K562 (cell line): ENCODE data around the gene WDR18. TPM values are rescaled to one million over a fixed set of nuclear protein-coding genes. Genes with fewer than 3 reads are reported as not detected.

Experiments used
- BCOR ChIP-seq: fragments of 450-650 bp; IDR thresholded peaks from 2 replicates; pipeline ENCODE4 v1.6.1; 2016
- C11orf30 ChIP-seq: fragments of 450-650 bp; IDR thresholded peaks from 2 replicates; pipeline ENCODE4 v1.6.1; 2016; ENCODE audit warnings: low read depth, mild to moderate bottlenecking
- CBX2 ChIP-seq: fragments of 200-600 bp; sonication (generic); IDR thresholded peaks from one replicate; pipeline ENCODE4 v1.6.1; 2012; ENCODE audit warnings: mild to moderate bottlenecking, low read length, inconsistent platforms; ENCODE audit not compliant: insufficient read depth, poor library complexity, severe bottlenecking
- HDAC8 ChIP-seq: fragments of 450-650 bp; IDR thresholded peaks from 2 replicates; pipeline ENCODE4 v1.6.1; 2016; ENCODE audit warnings: mild to moderate bottlenecking, missing genetic modification characterization, moderate library complexity, missing compliant biosample characterization
- MYNN ChIP-seq, 2 experiments: sonication (generic); formaldehyde crosslinking in 1 of 2; IDR thresholded peaks; 2 replicates each; pipeline versions ENCODE4 v1.5.0 to v1.6.1; 2016 to 2020; ENCODE audit warnings: antibody characterized with exemption in 1 of 2, missing genetic modification reagents in 1 of 2
- NCOR1 ChIP-seq: fragments of 450-650 bp; IDR thresholded peaks from 2 replicates; pipeline ENCODE4 v1.6.1; 2016; ENCODE audit warnings: mild to moderate bottlenecking, moderate library complexity
- NONO ChIP-seq, 2 experiments: fragments of 200-400 bp in 1 of 2; fragments of 450-650 bp in 1 of 2; formaldehyde crosslinking in 1 of 2; IDR thresholded peaks; 2 replicates each; pipeline ENCODE4 v1.6.1; 2017; ENCODE audit warnings: low read depth in 2 of 2, mild to moderate bottlenecking in 2 of 2, moderate library complexity in 2 of 2, low read length in 1 of 2
- PHF8 ChIP-seq: fragments of 200-600 bp; sonication (generic); IDR thresholded peaks from 2 replicates; pipeline ENCODE4 v1.6.1; 2012; ENCODE audit warnings: mixed run types, mild to moderate bottlenecking, inconsistent platforms, low read length, moderate library complexity, borderline replicate concordance
- RNF219 ChIP-seq: fragments of 250-450 bp; sonication (Bioruptor Pico); IDR thresholded peaks from 2 replicates; pipeline ENCODE4 v1.5.0; 2022; ENCODE audit warnings: mild to moderate bottlenecking
- SRSF3 ChIP-seq: fragments of 200-400 bp; formaldehyde crosslinking; IDR thresholded peaks from 2 replicates; pipeline ENCODE4 v1.6.1; 2016; ENCODE audit warnings: mild to moderate bottlenecking, low read length, moderate library complexity; ENCODE audit not compliant: insufficient read depth
- SRSF9 ChIP-seq: fragments of 200-400 bp; formaldehyde crosslinking; IDR thresholded peaks from 2 replicates; pipeline ENCODE4 v1.6.1; 2017; ENCODE audit warnings: low read depth, low read length, borderline replicate concordance
- SUPT5H ChIP-seq: fragments of 450-650 bp; IDR thresholded peaks from 2 replicates; pipeline ENCODE4 v1.6.1; 2016
- TCF7 ChIP-seq: sonication (generic); IDR thresholded peaks from 2 replicates; pipeline ENCODE4 v1.6.1; 2016; ENCODE audit warnings: antibody characterized with exemption, borderline replicate concordance
- TFAP4 ChIP-seq: sonication (generic); formaldehyde crosslinking; IDR thresholded peaks from 2 replicates; pipeline ENCODE4 v1.8.0; 2022; ENCODE audit warnings: missing genetic modification reagents, mild to moderate bottlenecking, moderate library complexity, borderline replicate concordance
- YY1 ChIP-seq, 3 experiments: IDR thresholded peaks; 2 replicates each; pipeline ENCODE4 v1.6.1; 2011; ENCODE audit warnings: low read length in 2 of 3, mild to moderate bottlenecking in 2 of 3, moderate library complexity in 2 of 3, borderline replicate concordance in 1 of 3, control low read depth in 1 of 3, low read depth in 1 of 3; ENCODE audit not compliant: insufficient read depth in 3 of 3, insufficient replicate concordance in 2 of 3, control insufficient read depth in 1 of 3, insufficient read length in 1 of 3; ENCODE audit errors: extremely low read depth in 1 of 3
- ZMIZ1 ChIP-seq, 2 experiments: fragments of 150-350 bp in 1 of 2; IDR thresholded peaks; 2 replicates each; pipeline ENCODE4 v1.6.1; 2012 to 2016; ENCODE audit warnings: low read depth in 2 of 2, low read length in 2 of 2, mild to moderate bottlenecking in 1 of 2, moderate library complexity in 1 of 2
- ZNF263 ChIP-seq: sonication (generic); formaldehyde crosslinking; IDR thresholded peaks from 2 replicates; pipeline ENCODE4 v1.8.0; 2022; ENCODE audit warnings: mild to moderate bottlenecking, missing genetic modification reagents, borderline replicate concordance
- ZNF644 ChIP-seq: fragments of 200-800 bp; sonication (Bioruptor generic); IDR thresholded peaks from 2 replicates; pipeline ENCODE4 v1.6.1; 2016; ENCODE audit warnings: low read depth, missing genetic modification characterization, missing compliant biosample characterization
- polyA plus RNA-seq, 8 experiments: library from polyadenylated mRNA; depleted of rRNA in 4 of 8; stranded (reverse) in 5 of 8; unstranded in 3 of 8; fragments of >200 nt; fragmentation: Nextera tagmentation in 2 of 8; fragmentation: Illumina TruSeq in 1 of 8; extraction: Ambion mirVana in 2 of 8; extraction: Trizol in 1 of 8; gene quantifications; 2 replicates each; pipeline versions ENCODE4 v1.2.1 to v1.2.3, GENCODE V29; 2011 to 2014; ENCODE audit warnings: inconsistent platforms in 1 of 8, missing spikeins in 1 of 8
- total RNA-seq, 7 experiments: library from RNA; depleted of rRNA in 6 of 7; stranded (reverse); fragments of >200 nt in 6 of 7; fragmentation: Illumina TruSeq in 2 of 7; extraction: Trizol in 2 of 7; gene quantifications; 2 replicates each; pipeline versions ENCODE4 v1.2.1 to v1.2.3, GENCODE V29; 2011 to 2021; ENCODE audit warnings: low replicate concordance in 1 of 7

The WDR18 gene
- total and polyA plus RNA-seq, 9 of the 15 experiments (the other 6 are each of a cell fraction or from before 2014, with no cell fraction given) = 0.65 to 181 (median 30.1) TPM

- TF ChIP-seq RNF219 (CRISPR knock-in tag) = no peak
- TF ChIP-seq HDAC8 (tag) = no peak
- no peak for TF ChIP-seq BCOR
- no peak for TF ChIP-seq CBX2
- TF ChIP-seq ZNF644 = no peak
- 0 out of 2 replicates have a peak, but pooled peaks have one; percentile 27 for TF ChIP-seq SRSF3
- TF ChIP-seq SUPT5H = no peak
- TF ChIP-seq PHF8 = no peak; the same call in 1 of the 2 replicates
- peak; percentile 32; the same call in 1 of the 2 replicates for TF ChIP-seq NCOR1
- TF ChIP-seq SRSF9 = no peak
- peak; percentile 16; the same call in 1 of the 2 replicates for TF ChIP-seq MYNN (IDR thresholded peaks at IDR 0.05)
- no peak for TF ChIP-seq MYNN (CRISPR knock-in tag; IDR thresholded peaks at IDR 0.05)
- no peak for TF ChIP-seq ZNF263
- TF ChIP-seq TCF7 = no peak
- TF ChIP-seq TFAP4 = no peak
- TF ChIP-seq C11orf30 = no peak
- TF ChIP-seq NONO (IDR thresholded peaks at IDR 0.05; ENCODE audit: low read depth in 2 of 2, low read length in 1 of 2) = no peak
- TF ChIP-seq ZMIZ1 (IDR thresholded peaks at IDR 0.05; ENCODE audit: low read depth in 2 of 2, low read length in 2 of 2) = no peak
- TF ChIP-seq YY1 (IDR thresholded peaks at IDR 0.05; ENCODE audit: borderline replicate concordance in 1 of 3, control insufficient read depth in 1 of 3, extremely low read depth in 1 of 3, insufficient read depth in 3 of 3, insufficient read length in 1 of 3, insufficient replicate concordance in 2 of 3, low read depth in 1 of 3, low read length in 2 of 3) = no peak
Measured at GRCh38 chr19:952680-953444, 31.3 kb upstream of the WDR18 start (continued).
